ENCODE measurements around the gene PLCH2.

The PLCH2 gene

DNA sequence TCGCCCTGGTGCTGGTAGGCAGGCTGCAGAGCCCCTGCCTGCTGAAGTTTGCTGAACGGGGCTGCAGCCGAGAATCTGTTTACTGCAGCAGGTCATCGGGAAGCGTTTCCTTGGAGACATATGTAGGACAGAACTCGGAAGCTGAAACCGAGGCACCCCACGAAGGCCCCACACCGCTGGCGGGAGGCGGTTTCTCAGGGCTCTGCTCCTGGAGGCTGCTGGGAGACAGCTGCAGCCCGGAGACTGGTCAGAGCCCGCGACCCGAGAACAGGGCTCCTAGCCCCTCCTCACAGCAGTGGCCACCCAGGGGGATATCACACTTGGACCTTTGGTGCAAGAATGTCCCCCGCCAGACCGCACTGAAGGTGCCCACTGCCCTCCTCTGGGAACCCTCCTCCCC is 12.7 kb upstream of the PLCH2 start:
- DNase-seq: no peak

DNA sequence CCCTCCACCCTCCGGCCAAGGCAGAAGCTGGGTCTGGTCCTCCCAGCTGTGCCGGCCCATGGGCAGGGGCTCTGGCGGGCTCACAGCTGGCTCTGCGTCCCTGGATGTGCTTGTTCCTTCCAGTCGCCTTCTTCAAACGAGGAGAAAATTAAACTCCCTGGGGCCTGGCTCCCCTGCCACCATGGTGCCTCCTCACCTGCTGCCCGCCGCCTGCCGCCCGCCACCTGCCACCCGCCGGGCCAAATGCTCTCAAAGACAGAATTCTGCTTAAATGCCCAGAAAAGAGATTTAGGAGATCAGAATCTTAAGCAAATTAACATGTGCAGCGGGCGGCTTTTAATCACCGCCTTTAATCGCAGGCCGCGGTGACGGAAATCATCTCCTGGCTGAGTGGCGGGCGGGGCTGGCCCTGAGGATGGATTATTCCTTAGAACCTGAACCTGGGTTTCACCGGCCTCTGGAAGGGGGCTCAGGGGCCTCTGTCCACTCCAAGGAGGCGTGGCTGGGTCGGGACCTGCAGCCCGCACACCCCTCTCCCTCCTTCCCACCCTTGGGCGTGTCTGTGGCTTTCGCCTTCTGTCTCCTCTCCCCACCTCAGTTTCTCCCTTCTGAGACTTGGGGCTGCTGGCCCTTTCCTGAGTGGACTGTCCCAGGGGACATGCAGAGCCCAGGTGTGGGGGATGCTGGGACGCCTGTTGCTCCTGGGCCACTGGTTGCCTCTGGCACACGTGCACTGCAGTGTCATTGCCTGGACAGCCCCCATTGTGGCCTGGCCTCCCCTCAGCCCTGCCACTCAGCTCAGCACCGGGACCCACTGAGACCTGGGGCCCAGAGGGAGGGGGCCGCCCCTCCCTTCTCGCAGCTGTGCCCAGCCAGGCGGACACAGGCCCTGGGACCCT is 10.5 kb upstream of the PLCH2 start:
- DNase-seq: no peak

- DNase-seq: no peak
Observed at GRCh38 chr1:2466270-2466665, 9.8 kb upstream of the PLCH2 start.

GRCh38 chr1:2466958-2467554 is 9.0 kb upstream of the PLCH2 start:
- peak in 1 of 2 experiments; percentile 35 for DNase-seq

DNA sequence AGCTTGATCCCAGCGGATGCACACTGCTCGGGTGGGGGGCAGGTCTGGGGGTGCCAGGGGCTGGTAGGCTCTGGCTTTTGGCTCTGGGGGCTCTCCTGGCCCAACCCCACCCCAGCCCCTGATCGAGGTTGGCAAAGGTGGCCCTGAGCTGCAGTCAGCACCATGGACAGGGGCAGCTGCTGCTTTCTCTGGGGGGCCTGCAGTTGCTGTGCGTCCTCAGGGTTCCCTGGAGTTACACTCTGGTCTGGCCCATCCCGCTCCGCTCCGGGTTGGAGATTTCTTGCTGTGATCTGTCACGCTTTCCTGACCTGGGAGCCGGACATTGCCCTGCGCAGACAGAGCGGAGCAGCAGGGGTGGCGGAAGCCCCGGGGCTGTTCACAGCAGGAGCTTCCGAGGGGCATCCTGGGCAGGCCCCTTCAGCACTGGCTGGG is 8.0 kb upstream of the PLCH2 start:
- DNase-seq: peak in 1 of 2 experiments; percentile 36

- no peak for DNase-seq
Observed at GRCh38 chr1:2468540-2468939, 7.5 kb upstream of the PLCH2 start.

DNA sequence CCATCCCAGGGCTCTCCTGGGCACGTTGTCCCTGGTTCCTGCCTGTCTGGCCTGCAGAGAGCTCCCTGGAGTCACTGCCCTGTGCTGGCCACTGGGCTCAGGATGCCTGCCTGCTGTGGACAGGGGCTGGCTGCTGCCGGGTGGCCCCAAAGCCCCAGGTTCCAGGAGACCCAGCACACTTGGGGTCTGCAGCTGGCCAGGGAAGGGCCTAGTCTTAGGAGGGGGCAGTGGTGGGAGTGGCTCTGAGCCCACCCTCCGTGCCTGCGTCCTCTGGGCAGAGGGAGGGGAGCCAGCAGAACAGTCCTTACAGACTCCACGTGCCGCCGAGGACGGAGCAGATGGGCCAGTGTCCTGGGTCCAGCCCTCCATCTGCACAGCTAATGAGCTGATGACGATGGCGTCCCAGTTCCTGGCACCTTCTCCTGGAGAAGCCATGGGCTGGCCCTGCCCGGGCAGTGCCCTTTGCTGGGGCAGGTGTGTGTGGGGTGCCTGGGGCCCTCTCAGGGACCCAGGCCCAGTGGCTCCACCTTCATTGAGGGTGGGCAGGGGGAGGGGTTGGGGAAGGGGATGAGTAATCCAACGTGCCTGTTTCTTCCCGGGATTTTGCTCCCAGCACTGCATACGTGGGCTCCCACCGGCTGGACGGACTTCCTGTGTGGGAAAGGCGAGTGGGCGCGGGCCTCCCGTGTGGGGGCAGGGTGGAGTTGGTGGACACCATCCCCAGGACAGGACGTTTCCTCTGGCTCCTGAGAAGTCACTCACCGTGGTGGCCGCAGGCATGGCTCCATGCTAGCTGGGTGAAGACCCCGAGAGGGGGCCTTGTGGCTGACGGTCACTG is 6.8 kb upstream of the PLCH2 start:
- DNase-seq: no peak

- DNase-seq: no peak
Observed at GRCh38 chr1:2470290-2471158, 5.6 kb upstream of the PLCH2 start.

- DNase-seq: no peak
Observed at GRCh38 chr1:2471159-2471471, 5.0 kb upstream of the PLCH2 start.

DNA sequence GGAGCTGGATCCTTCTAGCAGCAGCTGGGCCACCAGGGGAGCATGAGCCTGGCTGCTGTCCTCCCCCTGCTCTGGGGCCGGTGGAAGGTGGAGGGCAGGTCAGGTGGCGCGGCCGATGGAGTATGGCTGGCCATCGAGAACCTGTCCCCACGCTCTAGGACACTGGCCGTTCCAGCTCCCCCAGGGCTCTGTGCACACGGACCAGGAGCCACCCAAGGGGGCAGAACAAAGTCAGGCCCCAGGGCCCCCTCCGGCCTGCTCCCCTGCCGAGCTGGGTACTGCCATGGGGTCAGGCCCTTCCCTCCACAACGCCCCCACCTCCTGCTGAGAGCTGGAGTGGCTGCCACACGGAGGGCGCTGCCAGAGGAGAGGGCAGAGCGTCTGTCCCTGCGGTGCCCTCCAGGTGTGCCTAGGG is 4.5 kb upstream of the PLCH2 start:
- DNase-seq: no peak

- DNase-seq: no peak
Observed at GRCh38 chr1:2472109-2472508, 4.0 kb upstream of the PLCH2 start.

- DNase-seq: no peak
Observed at GRCh38 chr1:2472561-2473177, 3.4 kb upstream of the PLCH2 start.

GRCh38 chr1:2473198-2473597 is 2.9 kb upstream of the PLCH2 start:
- no peak for DNase-seq

- no peak for DNase-seq
Observed at GRCh38 chr1:2474104-2474844, 1.8 kb upstream of the PLCH2 start.

- no peak for DNase-seq
Observed at GRCh38 chr1:2474933-2475371, 1.1 kb upstream of the PLCH2 start.

GRCh38 chr1:2475571-2475970 is 518 bp upstream of the PLCH2 start:
- no peak for DNase-seq

GRCh38 chr1:2477309-2477708 is 1.2 kb downstream of the PLCH2 start:
- DNase-seq: no peak

- DNase-seq: no peak
Observed at GRCh38 chr1:2477791-2478499, 1.9 kb downstream of the PLCH2 start.

- DNase-seq: no peak
Observed at GRCh38 chr1:2479186-2479585, 3.1 kb downstream of the PLCH2 start.

GRCh38 chr1:2479618-2480017 is 3.5 kb downstream of the PLCH2 start:
- DNase-seq: no peak

All from stimulated activated CD4-positive, alpha-beta T cell treated with anti-CD3 and anti-CD28 coated beads, Interleukin-4, amount 100 ng/mL, for 4 hours (primary cell).